Measurements from ENCODE around the gene SIRT2. TPM values are rescaled to one million over a fixed set of nuclear protein-coding genes. Genes with fewer than 3 reads are reported as not detected.
"Not testable (repeated sequence)": the region's sequence is repeated elsewhere in the genome, so short reads cannot be mapped to it uniquely, and the experiment has no call there.

SIRT2 gene
- total RNA-seq, 1 donor from 2014 or later, result 91.3 TPM

GRCh38 chr19:38890686-38891085 is 8.7 kb downstream of the SIRT2 start:
- H3K4me1 Mint-ChIP-seq (ENCODE audit: low read depth, unreplicated experiment), result no peaks in the 10 kb centered on the region
- H3K4me3 Mint-ChIP-seq (ENCODE audit: unreplicated experiment), result no peak overlapping the region
- TF ChIP-seq, protein P1, sequence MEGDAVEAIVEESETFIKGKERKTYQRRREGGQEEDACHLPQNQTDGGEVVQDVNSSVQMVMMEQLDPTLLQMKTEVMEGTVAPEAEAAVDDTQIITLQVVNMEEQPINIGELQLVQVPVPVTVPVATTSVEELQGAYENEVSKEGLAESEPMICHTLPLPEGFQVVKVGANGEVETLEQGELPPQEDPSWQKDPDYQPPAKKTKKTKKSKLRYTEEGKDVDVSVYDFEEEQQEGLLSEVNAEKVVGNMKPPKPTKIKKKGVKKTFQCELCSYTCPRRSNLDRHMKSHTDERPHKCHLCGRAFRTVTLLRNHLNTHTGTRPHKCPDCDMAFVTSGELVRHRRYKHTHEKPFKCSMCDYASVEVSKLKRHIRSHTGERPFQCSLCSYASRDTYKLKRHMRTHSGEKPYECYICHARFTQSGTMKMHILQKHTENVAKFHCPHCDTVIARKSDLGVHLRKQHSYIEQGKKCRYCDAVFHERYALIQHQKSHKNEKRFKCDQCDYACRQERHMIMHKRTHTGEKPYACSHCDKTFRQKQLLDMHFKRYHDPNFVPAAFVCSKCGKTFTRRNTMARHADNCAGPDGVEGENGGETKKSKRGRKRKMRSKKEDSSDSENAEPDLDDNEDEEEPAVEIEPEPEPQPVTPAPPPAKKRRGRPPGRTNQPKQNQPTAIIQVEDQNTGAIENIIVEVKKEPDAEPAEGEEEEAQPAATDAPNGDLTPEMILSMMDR (IDR thresholded peaks at IDR 0.05; ENCODE audit: partially characterized antibody, unreplicated experiment), result no peak

GRCh38 chr19:38889803-38890202 is 9.6 kb downstream of the SIRT2 start:
- H3K9me3 Mint-ChIP-seq (ENCODE audit: unreplicated experiment), result no peaks in the 10 kb centered on the region
- no peaks in the 10 kb centered on the region for H3K4me1 Mint-ChIP-seq (ENCODE audit: low read depth, unreplicated experiment)
- H3K36me3 Mint-ChIP-seq (ENCODE audit: unreplicated experiment), result no peaks in the 10 kb centered on the region
- no peaks in the 10 kb centered on the region for H3K27me3 Mint-ChIP-seq (ENCODE audit: unreplicated experiment)
- H3K4me3 Mint-ChIP-seq (ENCODE audit: unreplicated experiment), result no peak overlapping the region
- H3K27ac Mint-ChIP-seq (ENCODE audit: unreplicated experiment), result no peak overlapping the region
- TF ChIP-seq, protein P1 (IDR thresholded peaks at IDR 0.05; ENCODE audit: partially characterized antibody, unreplicated experiment), result no peak
- no peak for DNase-seq

More at GRCh38 chr19:38890686-38891085, 8.7 kb downstream of the SIRT2 start:
- no peaks in the 10 kb centered on the region for H3K36me3 Mint-ChIP-seq (ENCODE audit: unreplicated experiment)
- H3K27ac Mint-ChIP-seq (ENCODE audit: unreplicated experiment), result no peak overlapping the region
- no peaks in the 10 kb centered on the region for H3K9me3 Mint-ChIP-seq (ENCODE audit: unreplicated experiment)
- H3K27me3 Mint-ChIP-seq (ENCODE audit: unreplicated experiment), result no peaks in the 10 kb centered on the region
- no peak for DNase-seq

DNA sequence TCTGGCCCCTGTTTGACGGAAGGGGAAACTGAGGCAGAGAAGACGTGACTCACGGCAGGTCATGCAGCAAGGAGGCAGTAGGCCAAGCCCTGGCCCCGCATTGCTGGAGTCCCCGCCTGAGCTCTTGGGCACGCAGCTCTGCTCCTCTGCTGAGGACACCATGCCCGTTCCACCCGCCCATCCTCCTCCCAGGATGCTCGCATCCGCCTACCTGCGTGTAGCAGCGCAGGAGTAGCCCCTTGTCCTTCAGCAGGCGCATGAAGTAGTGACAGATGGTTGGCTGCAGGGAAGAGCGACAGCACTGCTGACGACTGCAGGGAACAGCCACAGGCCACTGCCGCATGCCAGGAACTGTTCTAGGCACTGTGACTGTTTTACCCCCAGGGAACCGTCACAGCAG is 10.5 kb downstream of the SIRT2 start:
- no peaks in the 10 kb centered on the region for H3K27me3 Mint-ChIP-seq (ENCODE audit: unreplicated experiment)
- TF ChIP-seq, protein P1 (IDR thresholded peaks at IDR 0.05; ENCODE audit: partially characterized antibody, unreplicated experiment), result no peak
- no peaks in the 10 kb centered on the region for H3K4me1 Mint-ChIP-seq (ENCODE audit: low read depth, unreplicated experiment)
- H3K4me3 Mint-ChIP-seq (ENCODE audit: unreplicated experiment), result no peak overlapping the region
- peak overlapping the region; percentile 28 for H3K27ac Mint-ChIP-seq (ENCODE audit: unreplicated experiment)
- no peak for DNase-seq
- no peaks in the 10 kb centered on the region for H3K36me3 Mint-ChIP-seq (ENCODE audit: unreplicated experiment)
- H3K9me3 Mint-ChIP-seq (ENCODE audit: unreplicated experiment), result no peaks in the 10 kb centered on the region

GRCh38 chr19:38884691-38885090 is 14.7 kb downstream of the SIRT2 start:
- not testable (repeated sequence) for H3K27ac Mint-ChIP-seq (ENCODE audit: unreplicated experiment); H3K4me3 Mint-ChIP-seq (ENCODE audit: unreplicated experiment); H3K4me1 Mint-ChIP-seq (ENCODE audit: low read depth, unreplicated experiment); DNase-seq; H3K9me3 Mint-ChIP-seq (ENCODE audit: unreplicated experiment); H3K27me3 Mint-ChIP-seq (ENCODE audit: unreplicated experiment); H3K36me3 Mint-ChIP-seq (ENCODE audit: unreplicated experiment)

DNA sequence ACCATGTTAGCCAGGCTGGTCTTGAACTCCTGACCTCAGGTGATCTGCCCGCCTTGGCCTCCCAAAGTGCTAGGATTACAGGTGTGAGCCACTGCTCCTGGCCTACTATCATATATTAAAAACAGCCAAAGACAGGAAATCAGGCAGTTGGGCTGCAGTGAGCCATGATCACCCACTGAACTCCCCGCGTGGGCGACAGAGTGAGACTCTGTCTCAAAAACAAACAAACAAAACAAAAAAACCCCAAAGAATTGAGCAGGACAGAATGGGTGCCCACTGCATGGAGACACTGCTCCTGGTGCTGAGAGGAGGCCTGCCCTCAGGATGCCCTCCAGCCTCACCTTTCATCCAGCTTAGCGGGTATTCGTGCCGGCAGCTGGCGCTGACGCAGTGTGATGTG is 16.1 kb downstream of the SIRT2 start:
- no peak overlapping the region for H3K27ac Mint-ChIP-seq (ENCODE audit: unreplicated experiment)
- TF ChIP-seq, protein P1 (IDR thresholded peaks at IDR 0.05; ENCODE audit: partially characterized antibody, unreplicated experiment), result no peak
- H3K4me1 Mint-ChIP-seq (ENCODE audit: low read depth, unreplicated experiment), result peaks cover 6% of the 10 kb centered on the region
- no peak overlapping the region for H3K4me3 Mint-ChIP-seq (ENCODE audit: unreplicated experiment)
- no peaks in the 10 kb centered on the region for H3K9me3 Mint-ChIP-seq (ENCODE audit: unreplicated experiment)
- H3K27me3 Mint-ChIP-seq (ENCODE audit: unreplicated experiment), result no peaks in the 10 kb centered on the region
- DNase-seq, result no peak
- no peaks in the 10 kb centered on the region for H3K36me3 Mint-ChIP-seq (ENCODE audit: unreplicated experiment)

Measured in glutamatergic neuron (in vitro differentiated cells).